SK-N-SH (cell line): ENCODE results near the gene GOLGB1. TPM values are rescaled to one million over a fixed set of nuclear protein-coding genes. Genes with fewer than 3 reads are reported as not detected.

Source experiments
- CTCF ChIA-PET: fragments of 300-600, 350-600 bp; formaldehyde crosslinking; extraction: SDS; loops from one replicate; lab custom pipeline; 2021; lab: Yijun Ruan, JAX
- POLR2A ChIA-PET: fragments of 350-600 bp; sonication (Branson Sonifier 250); formaldehyde crosslinking; extraction: SDS; loops from one replicate; lab custom pipeline; 2020; ENCODE audit warnings: antibody characterized with exemption, inconsistent platforms; lab: Yijun Ruan, JAX
- DNase-seq: peaks from one replicate; pipeline ENCODE4 v3.0.0; 2012
- H2AFZ ChIP-seq: fragments of 200-600 bp; sonication (generic); 2 replicates; pipeline ENCODE4 v1.8.1; 2016; ENCODE audit warnings: antibody characterized with exemption, mild to moderate bottlenecking, low read depth
- H3F3A ChIP-seq: fragments of 200-600 bp; sonication (generic); replicated peaks from 2 replicates; pipeline ENCODE3; 2016; ENCODE audit warnings: antibody characterized with exemption, mild to moderate bottlenecking; ENCODE audit not compliant: insufficient read depth
- H3K27ac ChIP-seq, 2 experiments: fragments of 200-500 bp in 1 of 2; fragments of 200-600 bp in 1 of 2; sonication (Bioruptor generic) in 1 of 2; sonication (generic), shearing (Covaris generic) in 1 of 2; 2 replicates each; pipeline versions ENCODE4 v1.5.1 to v1.6.1; 2014 to 2016; ENCODE audit warnings: low read depth in 2 of 2, inconsistent platforms in 1 of 2, low read length in 1 of 2, mild to moderate bottlenecking in 1 of 2, mixed read lengths in 1 of 2
- H3K27me3 ChIP-seq: fragments of 200-600 bp; sonication (generic), shearing (Covaris generic); 2 replicates; pipeline ENCODE4 v1.6.1; 2016; ENCODE audit warnings: mixed run types; ENCODE audit not compliant: insufficient read depth
- H3K36me3 ChIP-seq, 2 experiments: fragments of 200-500 bp in 1 of 2; fragments of 200-600 bp in 1 of 2; sonication (Bioruptor generic) in 1 of 2; sonication (generic) in 1 of 2; replicated peaks in 1 of 2; 2 replicates each; pipeline versions ENCODE3 to v1.5.1; 2014 to 2016; ENCODE audit warnings: low read length in 1 of 2, mild to moderate bottlenecking in 1 of 2; ENCODE audit not compliant: insufficient read depth in 2 of 2, control insufficient read depth in 1 of 2
- H3K4me1 ChIP-seq, 2 experiments: fragments of 200-500 bp in 1 of 2; fragments of 200-600 bp in 1 of 2; sonication (Bioruptor generic) in 1 of 2; sonication (generic), shearing (Covaris generic) in 1 of 2; 2 replicates each; pipeline versions ENCODE4 v1.5.1 to v1.6.1; 2014 to 2016; ENCODE audit warnings: low read depth in 1 of 2, low read length in 1 of 2, mixed run types in 1 of 2; ENCODE audit not compliant: insufficient read depth in 2 of 2, control insufficient read depth in 1 of 2
- H3K4me2 ChIP-seq: fragments of 200-600 bp; sonication (generic), shearing (Covaris generic); 2 replicates; pipeline ENCODE4 v1.6.1; 2017; ENCODE audit warnings: mixed run types
- H3K4me3 ChIP-seq, 2 experiments: fragments of 200-500 bp in 1 of 2; fragments of 200-600 bp in 1 of 2; sonication (Bioruptor generic) in 1 of 2; sonication (generic), shearing (Covaris generic) in 1 of 2; 2 replicates each; pipeline versions ENCODE4 v1.5.1 to v1.8.1; 2014 to 2016; ENCODE audit warnings: low read depth in 2 of 2, inconsistent platforms in 1 of 2, low read length in 1 of 2, mild to moderate bottlenecking in 1 of 2, mixed read lengths in 1 of 2, moderate library complexity in 1 of 2
- H3K79me2 ChIP-seq: fragments of 200-600 bp; sonication (generic); 2 replicates; pipeline ENCODE4 v1.8.1; 2017; ENCODE audit warnings: mild to moderate bottlenecking; ENCODE audit not compliant: insufficient read depth
- H3K9ac ChIP-seq: fragments of 200-600 bp; sonication (generic); 2 replicates; pipeline ENCODE4 v1.6.1; 2017; ENCODE audit warnings: mixed run types
- H3K9me2 ChIP-seq: fragments of 200-600 bp; sonication (generic); 2 replicates; pipeline ENCODE4 v1.6.1; 2017; ENCODE audit warnings: mixed run types
- H3K9me3 ChIP-seq: fragments of 200-600 bp; sonication (generic); 2 replicates; pipeline ENCODE4 v1.6.1; 2017; ENCODE audit warnings: mixed run types, mild to moderate bottlenecking, moderate library complexity
- H4K20me1 ChIP-seq: fragments of 200-600 bp; sonication (generic); 2 replicates; pipeline ENCODE4 v1.6.1; 2017; ENCODE audit warnings: mild to moderate bottlenecking, mixed run types; ENCODE audit not compliant: insufficient read depth
- ELF1 ChIP-seq: IDR thresholded peaks from 2 replicates; pipeline ENCODE4 v1.4.0; 2012
- EZH2phosphoT487 ChIP-seq: fragments of 200-600 bp; sonication (generic); IDR thresholded peaks from 2 replicates; pipeline ENCODE4 v1.6.1; 2017; ENCODE audit warnings: low read depth, mixed run types, mild to moderate bottlenecking, antibody characterized with exemption, moderate library complexity, borderline replicate concordance
- FOXJ3 ChIP-seq: sonication (generic); formaldehyde crosslinking; IDR thresholded peaks from 2 replicates; pipeline ENCODE4 v1.5.1; 2020; ENCODE audit warnings: mild to moderate bottlenecking, missing genetic modification reagents
- GABPA ChIP-seq: IDR thresholded peaks from 2 replicates; pipeline ENCODE4 v1.4.0; 2012; ENCODE audit warnings: low read depth, mild to moderate bottlenecking
- MAX ChIP-seq: IDR thresholded peaks from 2 replicates; pipeline ENCODE4 v1.4.0; 2012; ENCODE audit warnings: low read depth
- NFIC ChIP-seq: IDR thresholded peaks from 2 replicates; pipeline ENCODE4 v1.4.0; 2012; ENCODE audit warnings: borderline replicate concordance
- PBX3 ChIP-seq: IDR thresholded peaks from 2 replicates; pipeline ENCODE4; 2012
- POLR2AphosphoS5 ChIP-seq: IDR thresholded peaks from 2 replicates; pipeline ENCODE4 v1.6.1; 2012; ENCODE audit warnings: low read depth, low read length
- RCOR1 ChIP-seq: fragments of 150-350 bp; IDR thresholded peaks from 2 replicates; pipeline ENCODE4 v1.6.1; 2017; ENCODE audit warnings: antibody characterized with exemption, low read length
- REST ChIP-seq: IDR thresholded peaks from 2 replicates; pipeline ENCODE4 v1.6.1; 2012; ENCODE audit warnings: mild to moderate bottlenecking, low read depth, low read length, moderate library complexity
- SIN3A ChIP-seq: IDR thresholded peaks from 2 replicates; pipeline ENCODE4 v1.6.1; 2012; ENCODE audit warnings: low read depth, mild to moderate bottlenecking, low read length, moderate library complexity, borderline replicate concordance
- SMC3 ChIP-seq: IDR thresholded peaks from 2 replicates; pipeline ENCODE4 v1.6.1; 2012; ENCODE audit warnings: low read depth, low read length, improper control_type of control experiment
- TAF1 ChIP-seq: IDR thresholded peaks from 2 replicates; pipeline ENCODE4 v1.6.1; 2012; ENCODE audit warnings: low read depth, mild to moderate bottlenecking, low read length, moderate library complexity, borderline replicate concordance
- TEAD4 ChIP-seq: IDR thresholded peaks from 2 replicates; pipeline ENCODE4 v1.4.0; 2012; ENCODE audit warnings: mild to moderate bottlenecking, borderline replicate concordance; ENCODE audit not compliant: insufficient read depth
- USF1 ChIP-seq: IDR thresholded peaks from 2 replicates; pipeline ENCODE4 v1.4.0; 2012; ENCODE audit warnings: low read depth, borderline replicate concordance
- ZBTB33 ChIP-seq: IDR thresholded peaks from 2 replicates; pipeline ENCODE4 v1.4.0; 2012; ENCODE audit warnings: low read depth, borderline replicate concordance
- WGBS: methylation state at CpG from one replicate; pipeline ENCODE4 v1.1.6; 2017; ENCODE audit warnings: low lambda C conversion rate; 5-methylcytosine and 5-hydroxymethylcytosine counted together
- polyA plus RNA-seq, 3 experiments: library from polyadenylated mRNA; depleted of rRNA; stranded (reverse); fragments of >200 nt; gene quantifications; 2 replicates each; pipeline ENCODE4 v1.2.3, GENCODE V29; 2012

Gene GOLGB1
- polyA plus RNA-seq, 1 of the 3 experiments (the other 2 are of a cell fraction): 10.3 TPM

GRCh38 chr3:121621491-121621890 lies 128.1 kb downstream of the GOLGB1 start:
- no peaks in the 10 kb centered on the region for H3K9me3 ChIP-seq
- no peaks in the 10 kb centered on the region for H3K36me3 ChIP-seq
- peaks cover 0 to 5% of the 10 kb centered on the region in 2 experiments; a peak in 1 of 4 replicates for H3K4me1 ChIP-seq
- no peak for DNase-seq
- H3K9me2 ChIP-seq: no peaks in the 10 kb centered on the region
- ChIA-PET CTCF (interaction anchor here (1.3 kb wide), 1 partner anchor 480 kb away, joined by 3 read pairs; no protein-coding TSS in a partner anchor), POLR2A (no interaction called here)
- no peak overlapping the region for H3K4me2 ChIP-seq
- H2AFZ ChIP-seq: no peak overlapping the region
- 37% methylated on average over 2 of the region's 6 CpGs for WGBS
- no peak overlapping the region for H3K27ac ChIP-seq
- no peak for TF ChIP-seq POLR2AphosphoS5
- no peak for TF ChIP-seq SIN3A
- TF ChIP-seq MAX: no peak
- TF ChIP-seq TEAD4: no peak
- TF ChIP-seq ELF1: no peak
- TF ChIP-seq ZBTB33: no peak
- no peak for TF ChIP-seq EZH2phosphoT487
- TF ChIP-seq RCOR1: no peak
- TF ChIP-seq USF1: no peak
- TF ChIP-seq FOXJ3 (CRISPR knock-in tag): no peak
- TF ChIP-seq REST: no peak
- TF ChIP-seq TAF1: no peak
- no peak for TF ChIP-seq NFIC
- no peak for TF ChIP-seq SMC3
- no peak for TF ChIP-seq PBX3
- TF ChIP-seq GABPA: no peak
- no peaks in the 10 kb centered on the region for H3F3A ChIP-seq
- no peaks in the 10 kb centered on the region for H3K79me2 ChIP-seq
- no peak overlapping the region for H3K9ac ChIP-seq
- no peaks in the 10 kb centered on the region for H4K20me1 ChIP-seq
- H3K27me3 ChIP-seq: no peaks in the 10 kb centered on the region
- H3K4me3 ChIP-seq: no peak overlapping the region
